ENCODE measurements around the gene MET. TPM values are rescaled to one million over a fixed set of nuclear protein-coding genes. Genes with fewer than 3 reads are reported as not detected.

The MET gene
- total and polyA plus RNA-seq, 2 of the 13 experiments (the other 11 are each of a cell fraction or from before 2014, with no cell fraction given) = 21.8 to 31.5 TPM

DNA sequence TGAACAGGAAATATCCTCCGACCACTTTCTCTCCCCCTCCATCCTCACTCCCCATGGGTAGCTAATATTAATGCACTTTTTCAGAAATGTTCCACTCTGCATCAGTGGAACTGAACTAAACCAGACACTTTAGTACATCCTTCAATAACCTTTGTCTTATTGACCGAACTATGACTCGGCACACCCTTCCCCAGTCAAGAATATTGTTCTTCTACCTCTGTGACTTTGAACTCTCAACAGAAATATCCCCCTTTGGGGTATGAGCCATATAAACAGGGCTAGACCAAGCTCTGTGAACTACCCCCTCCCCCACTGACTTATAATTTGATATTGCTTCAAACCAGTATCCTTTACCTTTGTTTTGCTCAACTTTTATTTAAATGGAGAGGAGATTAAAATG lies 132.5 kb downstream of the MET start (continued):
- no peak for TF ChIP-seq MYNN (CRISPR knock-in tag; IDR thresholded peaks at IDR 0.05; ENCODE audit: low read depth)

GRCh38 chr7:116805100-116805544 lies 133.1 kb downstream of the MET start:
- POLR2A ChIA-PET = interaction anchor here (1.1 to 1.8 kb wide), 3 partner anchors 17 to 213 kb away, joined by 3 to 21 read pairs (median 4); partner anchors contain the start of gene MET
- ATAC-seq (peak; percentile 11; the same call in 2 of the 3 replicates), FAIRE-seq (peak; percentile 61)
- TF ChIP-seq NONO (IDR thresholded peaks at IDR 0.05) = no peak
- 0 out of 2 replicates have a peak, but pooled peaks have one; percentile 27 for TF ChIP-seq NONO (CRISPR knock-in tag; conservative IDR thresholded peaks at IDR 0.05)
- TF ChIP-seq, protein P1, sequence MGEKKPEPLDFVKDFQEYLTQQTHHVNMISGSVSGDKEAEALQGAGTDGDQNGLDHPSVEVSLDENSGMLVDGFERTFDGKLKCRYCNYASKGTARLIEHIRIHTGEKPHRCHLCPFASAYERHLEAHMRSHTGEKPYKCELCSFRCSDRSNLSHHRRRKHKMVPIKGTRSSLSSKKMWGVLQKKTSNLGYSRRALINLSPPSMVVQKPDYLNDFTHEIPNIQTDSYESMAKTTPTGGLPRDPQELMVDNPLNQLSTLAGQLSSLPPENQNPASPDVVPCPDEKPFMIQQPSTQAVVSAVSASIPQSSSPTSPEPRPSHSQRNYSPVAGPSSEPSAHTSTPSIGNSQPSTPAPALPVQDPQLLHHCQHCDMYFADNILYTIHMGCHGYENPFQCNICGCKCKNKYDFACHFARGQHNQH (CRISPR knock-in tag; IDR thresholded peaks at IDR 0.05) = 0 out of 2 replicates have a peak, but pooled peaks have one; percentile 19
- TF ChIP-seq RARA (CRISPR knock-in tag; IDR thresholded peaks at IDR 0.05) = peak; percentile 48
- TF ChIP-seq, protein P2, sequence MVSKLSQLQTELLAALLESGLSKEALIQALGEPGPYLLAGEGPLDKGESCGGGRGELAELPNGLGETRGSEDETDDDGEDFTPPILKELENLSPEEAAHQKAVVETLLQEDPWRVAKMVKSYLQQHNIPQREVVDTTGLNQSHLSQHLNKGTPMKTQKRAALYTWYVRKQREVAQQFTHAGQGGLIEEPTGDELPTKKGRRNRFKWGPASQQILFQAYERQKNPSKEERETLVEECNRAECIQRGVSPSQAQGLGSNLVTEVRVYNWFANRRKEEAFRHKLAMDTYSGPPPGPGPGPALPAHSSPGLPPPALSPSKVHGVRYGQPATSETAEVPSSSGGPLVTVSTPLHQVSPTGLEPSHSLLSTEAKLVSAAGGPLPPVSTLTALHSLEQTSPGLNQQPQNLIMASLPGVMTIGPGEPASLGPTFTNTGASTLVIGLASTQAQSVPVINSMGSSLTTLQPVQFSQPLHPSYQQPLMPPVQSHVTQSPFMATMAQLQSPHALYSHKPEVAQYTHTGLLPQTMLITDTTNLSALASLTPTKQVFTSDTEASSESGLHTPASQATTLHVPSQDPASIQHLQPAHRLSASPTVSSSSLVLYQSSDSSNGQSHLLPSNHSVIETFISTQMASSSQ (IDR thresholded peaks at IDR 0.05; ENCODE audit: low read depth) = no peak
- TF ChIP-seq, protein P2 (CRISPR knock-in tag; IDR thresholded peaks at IDR 0.05; ENCODE audit: borderline replicate concordance) = no peak
- peak; percentile 28; the same call in 1 of the 2 replicates for TF ChIP-seq BCL6 (CRISPR knock-in tag; IDR thresholded peaks at IDR 0.05)
- TF ChIP-seq FOSL2 (CRISPR knock-in tag; IDR thresholded peaks at IDR 0.05) = peak; percentile 36; the same call in 1 of the 2 replicates
- TF ChIP-seq TBX3 (IDR thresholded peaks at IDR 0.05; ENCODE audit: borderline replicate concordance) = no peak
- no peak for TF ChIP-seq ATF1 (CRISPR knock-in tag; IDR thresholded peaks at IDR 0.05)
- TF ChIP-seq HDAC2 (CRISPR knock-in tag; IDR thresholded peaks at IDR 0.05) = peak; percentile 79; the same call in 1 of the 2 replicates
- TF ChIP-seq ZNF615 (CRISPR knock-in tag; IDR thresholded peaks at IDR 0.05; ENCODE audit: borderline replicate concordance) = no peak
- TF ChIP-seq STAG1 (CRISPR knock-in tag; IDR thresholded peaks at IDR 0.05) = 0 out of 2 replicates have a peak, but pooled peaks have one; percentile 2
- 0 out of 2 replicates have a peak, but pooled peaks have one; percentile 18 for TF ChIP-seq SOX5 (CRISPR knock-in tag; IDR thresholded peaks at IDR 0.05; ENCODE audit: borderline replicate concordance)
- no peak for TF ChIP-seq ZNF367 (CRISPR knock-in tag; IDR thresholded peaks at IDR 0.05; ENCODE audit: borderline replicate concordance)

More at GRCh38 chr7:116805100-116805544, 133.1 kb downstream of the MET start:
- 11% methylated on average over 7 of the region's 7 CpGs for WGBS (ENCODE audit: low lambda C conversion rate)
- Histone ChIP-seq H2AFZ (ENCODE audit: low read length) (peak overlapping the region; percentile 8), H3K9ac (ENCODE audit: insufficient read depth, low read depth, low read length) (0 out of 2 replicates have a peak overlapping the region, but pooled peaks have one; percentile 13), H3K4me3 (replicated peaks in 1 of 3; ENCODE audit: insufficient read depth in 1 of 3, low read depth in 2 of 3, low read length in 3 of 3) (peak overlapping the region in 2 of 3 experiments; percentile 34 to 36; a peak in 4 of 6 replicates), H3K27ac (ENCODE audit: extremely low read length, insufficient read depth, low read length) (peak overlapping the region; percentile 75), H3K4me2 (ENCODE audit: low read depth, low read length) (peak overlapping the region; percentile 69), H3K79me2 (ENCODE audit: insufficient read depth, low read length) (no peaks in the 10 kb centered on the region), H3K9me3 (ENCODE audit: low read length) (no peaks in the 10 kb centered on the region), H3K27me3 (ENCODE audit: control insufficient read depth in 1 of 2, insufficient read depth in 2 of 2, low read length in 2 of 2) (no peaks in the 10 kb centered on the region), H4K20me1 (ENCODE audit: insufficient read depth, low read length) (no peaks in the 10 kb centered on the region), H3K4me1 (ENCODE audit: insufficient read depth, low read length) (peaks cover 99% of the 10 kb centered on the region), H3K36me3 (replicated peaks in 1 of 2; ENCODE audit: control insufficient read depth in 1 of 2, insufficient read depth in 2 of 2, low read length in 2 of 2) (no peaks in the 10 kb centered on the region)
- intact Hi-C loops (cut with micrococcal nuclease; ENCODE audit: unreplicated experiment) = loop anchor here (1.0 to 10.0 kb wide), 3 partner anchors 63 to 280 kb away; partner anchors contain the start of genes CAV1 and MET
- no TSS peak for BruUV-seq (replicated peaks)
- CTCF ChIA-PET (ENCODE audit: low intra/inter-chr PET ratio, low total read pairs) = no interaction called here
- in situ Hi-C loops (cut with HindIII; ENCODE audit: extremely low pct_ligation_motif_present, low pct_unique_long_range_greater_than_20kb) = loop anchor here (5.0 to 25.0 kb wide), 3 partner anchors 133 to 643 kb away; partner anchors contain the start of gene MET
- DNase-seq (ENCODE audit: low spot score) = peak; percentile 70

Data from HepG2 (cell line).